Subcutaneous adipose tissue (tissue), 4 donors: ENCODE measurements around the gene PCBD1. TPM values are rescaled to one million over a fixed set of nuclear protein-coding genes. Genes with fewer than 3 reads are reported as not detected.

ENCODE experiments used
- CTCF ChIP-seq: fragments of 450-650 bp; IDR thresholded peaks from one replicate; pipeline ENCODE4 v1.5.1; 2016; ENCODE audit warnings: low read depth, mild to moderate bottlenecking, control low read depth, antibody characterized with exemption, moderate library complexity
- total RNA-seq, 4 donors: library from RNA; depleted of rRNA; stranded (reverse); fragments of >200 nt; gene quantifications; one replicate each; pipeline ENCODE4 v1.1.0, GENCODE V29; 2016

Gene PCBD1
- total RNA-seq, 4 donors from 2014 or later, result 62.8 to 141 (median 83.7) TPM

- no peak for TF ChIP-seq CTCF
These were observed 44.2 kb upstream of the PCBD1 start for GRCh38 chr10:70932392-70933196.

GRCh38 chr10:70931168-70931815 is 42.9 kb upstream of the PCBD1 start:
- no peak for TF ChIP-seq CTCF

- TF ChIP-seq CTCF, result no peak
These were observed 42.1 kb upstream of the PCBD1 start for GRCh38 chr10:70930263-70931000.

- TF ChIP-seq CTCF, result no peak
These were observed 39.8 kb upstream of the PCBD1 start for GRCh38 chr10:70928140-70928539.

- no peak for TF ChIP-seq CTCF
These were observed 39.0 kb upstream of the PCBD1 start for GRCh38 chr10:70927189-70927943.

- no peak for TF ChIP-seq CTCF
These were observed 38.0 kb upstream of the PCBD1 start for GRCh38 chr10:70926226-70927000.
